HEK293 (cell line): Measurements from ENCODE around the gene ZGPAT.

Experiments
- CTCF ChIA-PET: fragments of 350-600 bp; formaldehyde crosslinking; extraction: SDS; loops from one replicate; lab custom pipeline; 2021; ENCODE audit warnings: antibody characterized with exemption; lab: Yijun Ruan, JAX
- POLR2A ChIA-PET: fragments of 300-600 bp; formaldehyde crosslinking; extraction: SDS; loops from one replicate; lab custom pipeline; 2020; ENCODE audit warnings: antibody characterized with exemption, inconsistent platforms; lab: Yijun Ruan, JAX
- H3K27ac ChIP-seq: fragments of 200-500 bp; sonication (Bioruptor generic); 2 replicates; pipeline ENCODE4 v1.5.1; 2014; ENCODE audit warnings: low read depth, low read length, control low read depth, inconsistent platforms; ENCODE audit errors: extremely low read depth
- H3K36me3 ChIP-seq, 2 experiments: fragments of 200-500 bp in 1 of 2; sonication (Bioruptor generic) in 1 of 2; 1 replicate in 1 of 2; 2 replicates in 1 of 2; pipeline ENCODE4 v1.5.1; 2014 to 2017; ENCODE audit warnings: inconsistent platforms in 2 of 2, low read length in 2 of 2; ENCODE audit not compliant: control insufficient read depth in 2 of 2, insufficient read depth in 1 of 2
- H3K4me1 ChIP-seq: fragments of 200-500 bp; sonication (Bioruptor generic); 2 replicates; pipeline ENCODE4 v1.5.1; 2014; ENCODE audit warnings: mild to moderate bottlenecking, low read length, inconsistent platforms; ENCODE audit not compliant: control insufficient read depth, insufficient read depth
- H3K4me3 ChIP-seq: 2 replicates; pipeline ENCODE4 v1.5.1; 2011; ENCODE audit warnings: low read depth, mild to moderate bottlenecking, control low read depth, low read length, moderate library complexity
- H3K9me3 ChIP-seq: fragments of 200-500 bp; sonication (Bioruptor generic); 2 replicates; pipeline ENCODE4 v1.5.1; 2014; ENCODE audit warnings: low read depth, low read length, inconsistent platforms; ENCODE audit not compliant: control insufficient read depth, insufficient read depth
- EGR2 ChIP-seq: fragments of 450-650 bp; formaldehyde crosslinking; IDR thresholded peaks from 2 replicates; pipeline ENCODE4 v1.5.1; 2016; ENCODE audit warnings: low read depth, missing biosample characterization, missing genetic modification characterization
- GLIS1 ChIP-seq: fragments of 450-650 bp; formaldehyde crosslinking; IDR thresholded peaks from 2 replicates; pipeline ENCODE4 v1.5.1; 2016; ENCODE audit warnings: missing biosample characterization, missing genetic modification characterization
- GLIS2 ChIP-seq: fragments of 450-650 bp; formaldehyde crosslinking; IDR thresholded peaks from 2 replicates; pipeline ENCODE4 v1.5.1; 2016; ENCODE audit warnings: missing biosample characterization, missing genetic modification characterization
- KLF1 ChIP-seq: fragments of 450-650 bp; formaldehyde crosslinking; IDR thresholded peaks from 2 replicates; pipeline ENCODE4 v1.5.1; 2016; ENCODE audit warnings: missing biosample characterization, missing genetic modification characterization
- MEIS1 ChIP-seq: sonication (generic); formaldehyde crosslinking; IDR thresholded peaks from 2 replicates; pipeline ENCODE4 v1.8.1; 2022; ENCODE audit warnings: missing genetic modification reagents, mild to moderate bottlenecking, borderline replicate concordance
- PATZ1 ChIP-seq: fragments of 450-650 bp; formaldehyde crosslinking; IDR thresholded peaks from 2 replicates; pipeline ENCODE4 v1.5.1; 2016; ENCODE audit warnings: missing biosample characterization, missing genetic modification characterization
- RBAK ChIP-seq: fragments of 450-650 bp; formaldehyde crosslinking; IDR thresholded peaks from 2 replicates; pipeline ENCODE4 v1.5.1; 2016; ENCODE audit warnings: missing biosample characterization, missing genetic modification characterization
- SALL2 ChIP-seq: fragments of 450-650 bp; formaldehyde crosslinking; IDR thresholded peaks from 2 replicates; pipeline ENCODE4 v1.5.0; 2017; ENCODE audit warnings: missing biosample characterization, mild to moderate bottlenecking, missing genetic modification characterization, borderline replicate concordance
- SCRT1 ChIP-seq: fragments of 450-650 bp; formaldehyde crosslinking; IDR thresholded peaks from 2 replicates; pipeline ENCODE4 v1.5.1; 2016; ENCODE audit warnings: missing biosample characterization, missing genetic modification characterization, borderline replicate concordance
- SP2 ChIP-seq: fragments of 450-650 bp; formaldehyde crosslinking; IDR thresholded peaks from 2 replicates; pipeline ENCODE4 v1.5.1; 2016; ENCODE audit warnings: missing biosample characterization, missing genetic modification characterization
- SP7 ChIP-seq: fragments of 450-650 bp; formaldehyde crosslinking; IDR thresholded peaks from 2 replicates; pipeline ENCODE4 v1.5.1; 2016; ENCODE audit warnings: missing biosample characterization, missing genetic modification characterization
- WT1 ChIP-seq: fragments of 450-650 bp; formaldehyde crosslinking; IDR thresholded peaks from 2 replicates; pipeline ENCODE4 v1.5.1; 2016; ENCODE audit warnings: missing biosample characterization, missing genetic modification characterization
- ZBTB1 ChIP-seq: fragments of 450-650 bp; formaldehyde crosslinking; IDR thresholded peaks from 2 replicates; pipeline ENCODE4 v1.5.1; 2016; ENCODE audit warnings: missing biosample characterization, missing genetic modification characterization
- ZBTB20 ChIP-seq: fragments of 450-650 bp; formaldehyde crosslinking; IDR thresholded peaks from 2 replicates; pipeline ENCODE4 v1.5.1; 2016; ENCODE audit warnings: missing biosample characterization, missing genetic modification characterization
- ZBTB44 ChIP-seq: fragments of 450-650 bp; IDR thresholded peaks from 2 replicates; pipeline ENCODE4 v1.5.1; 2018; ENCODE audit warnings: missing biosample characterization, mild to moderate bottlenecking, missing genetic modification characterization
- ZFHX2 ChIP-seq: fragments of 450-650 bp; formaldehyde crosslinking; conservative IDR thresholded peaks from 2 replicates; pipeline ENCODE4 v1.5.1; 2016; ENCODE audit warnings: missing biosample characterization, missing genetic modification characterization
- ZFP41 ChIP-seq: fragments of 450-650 bp; formaldehyde crosslinking; IDR thresholded peaks from 2 replicates; pipeline ENCODE4 v1.5.1; 2016; ENCODE audit warnings: missing biosample characterization, missing genetic modification characterization, borderline replicate concordance
- ZIC2 ChIP-seq: fragments of 450-650 bp; formaldehyde crosslinking; IDR thresholded peaks from 2 replicates; pipeline ENCODE4 v1.5.1; 2016; ENCODE audit warnings: missing biosample characterization, missing genetic modification characterization
- ZNF121 ChIP-seq: fragments of 450-650 bp; formaldehyde crosslinking; IDR thresholded peaks from 2 replicates; pipeline ENCODE4 v1.5.1; 2016; ENCODE audit warnings: missing biosample characterization, missing genetic modification characterization
- ZNF18 ChIP-seq: fragments of 450-650 bp; formaldehyde crosslinking; IDR thresholded peaks from 2 replicates; pipeline ENCODE4 v1.5.1; 2016; ENCODE audit warnings: missing biosample characterization, missing genetic modification characterization
- ZNF184 ChIP-seq: fragments of 450-650 bp; IDR thresholded peaks from 2 replicates; pipeline ENCODE4 v1.5.1; 2018; ENCODE audit warnings: missing biosample characterization, mild to moderate bottlenecking, missing genetic modification characterization
- ZNF211 ChIP-seq: fragments of 450-650 bp; formaldehyde crosslinking; IDR thresholded peaks from 2 replicates; pipeline ENCODE4 v1.5.1; 2016; ENCODE audit warnings: low read depth, missing biosample characterization, missing genetic modification characterization
- ZNF223 ChIP-seq: fragments of 450-650 bp; formaldehyde crosslinking; IDR thresholded peaks from 2 replicates; pipeline ENCODE4 v1.5.1; 2016; ENCODE audit warnings: missing biosample characterization, missing genetic modification characterization
- ZNF274 ChIP-seq, 2 experiments: fragments of 200-500 bp in 1 of 2; fragments of 450-650 bp in 1 of 2; sonication (Bioruptor generic) in 1 of 2; formaldehyde crosslinking in 1 of 2; IDR thresholded peaks; 2 replicates each; pipeline versions ENCODE4 v1.5.1 to v1.6.1; 2014 to 2016; ENCODE audit warnings: borderline replicate concordance in 1 of 2, inconsistent platforms in 1 of 2, low read length in 1 of 2, missing biosample characterization in 1 of 2, missing genetic modification characterization in 1 of 2
- ZNF37A ChIP-seq: fragments of 450-650 bp; IDR thresholded peaks from 2 replicates; pipeline ENCODE4 v1.5.1; 2018; ENCODE audit warnings: missing biosample characterization, missing genetic modification characterization
- ZNF426 ChIP-seq: fragments of 450-650 bp; formaldehyde crosslinking; IDR thresholded peaks from 2 replicates; pipeline ENCODE4 v1.5.1; 2017; ENCODE audit warnings: missing biosample characterization, missing genetic modification characterization, mild to moderate bottlenecking, inconsistent platforms, moderate library complexity
- ZNF558 ChIP-seq: fragments of 450-650 bp; formaldehyde crosslinking; IDR thresholded peaks from 2 replicates; pipeline ENCODE4 v1.5.1; 2016; ENCODE audit warnings: missing biosample characterization, missing genetic modification characterization
- ZNF596 ChIP-seq: fragments of 450-650 bp; IDR thresholded peaks from 2 replicates; pipeline ENCODE4 v1.5.0; 2018; ENCODE audit warnings: missing biosample characterization, mild to moderate bottlenecking, missing genetic modification characterization, moderate library complexity
- ZNF600 ChIP-seq: fragments of 450-650 bp; formaldehyde crosslinking; IDR thresholded peaks from 2 replicates; pipeline ENCODE4 v1.5.1; 2016; ENCODE audit warnings: missing biosample characterization, missing genetic modification characterization
- ZNF692 ChIP-seq: fragments of 450-650 bp; formaldehyde crosslinking; IDR thresholded peaks from 2 replicates; pipeline ENCODE4 v1.5.1; 2016; ENCODE audit warnings: missing biosample characterization, missing genetic modification characterization
- ZNF701 ChIP-seq: fragments of 450-650 bp; formaldehyde crosslinking; IDR thresholded peaks from 2 replicates; pipeline ENCODE4 v1.5.1; 2016; ENCODE audit warnings: missing biosample characterization, missing genetic modification characterization
- ZNF791 ChIP-seq: fragments of 450-650 bp; formaldehyde crosslinking; IDR thresholded peaks from 2 replicates; pipeline ENCODE4 v1.5.1; 2016; ENCODE audit warnings: missing biosample characterization, missing genetic modification characterization

The ZGPAT gene

GRCh38 chr20:63698739-63699465 lies 8.9 kb upstream of the ZGPAT start:
- peaks cover 0 to 30% of the 10 kb centered on the region in 2 experiments; a peak in 1 of 3 replicates for H3K36me3 ChIP-seq
- no peak overlapping the region for H3K4me3 ChIP-seq
- TF ChIP-seq EGR2 (tag by site-specific recombination) (peak; percentile 44; the same call in 1 of the 2 replicates), ZNF426 (tag by site-specific recombination) (no peak), SP2 (tag by site-specific recombination) (0 out of 2 replicates have a peak, but pooled peaks have one; percentile 2), ZNF18 (tag by site-specific recombination) (no peak), ZNF121 (no peak), WT1 (peak; percentile 26; the same call in 1 of the 2 replicates), RBAK (no peak), PATZ1 (0 out of 2 replicates have a peak, but pooled peaks have one; percentile 18), GLIS1 (tag by site-specific recombination) (peak; percentile 98), GLIS2 (tag by site-specific recombination) (peak; percentile 82), ZNF600 (0 out of 2 replicates have a peak, but pooled peaks have one; percentile 19), ZNF184 (no peak), ZNF223 (tag by site-specific recombination) (no peak), SP7 (tag by site-specific recombination) (peak; percentile 49; the same call in 1 of the 2 replicates), ZNF701 (tag by site-specific recombination) (no peak), ZBTB44 (no peak), ZNF791 (tag by site-specific recombination) (no peak), ZNF211 (tag by site-specific recombination) (no peak), MEIS1 (CRISPR knock-in tag) (no peak), SALL2 (no peak), ZFP41 (tag by site-specific recombination) (no peak), ZBTB20 (tag by site-specific recombination) (no peak; the same call in 1 of the 2 replicates), ZNF596 (tag by site-specific recombination) (no peak), KLF1 (no peak), ZBTB1 (tag by site-specific recombination) (no peak), ZIC2 (peak; percentile 52), SCRT1 (no peak), ZFHX2 (peak; percentile 62), ZNF558 (tag by site-specific recombination) (no peak), ZNF692 (tag by site-specific recombination) (peak; percentile 23; the same call in 1 of the 2 replicates), ZNF274 (IDR thresholded peaks at IDR 0.05; ENCODE audit: low read length) (no peak), ZNF274 (tag by site-specific recombination; IDR thresholded peaks at IDR 0.05; ENCODE audit: borderline replicate concordance) (no peak), ZNF37A (tag by site-specific recombination) (no peak)
- no peak overlapping the region for H3K27ac ChIP-seq
- H3K4me1 ChIP-seq: no peaks in the 10 kb centered on the region
- POLR2A ChIA-PET: interaction anchor here (0.9 to 2.3 kb wide), 3 partner anchors 9 to 41 kb away, joined by 4 to 9 read pairs (median 8); partner anchors contain the start of genes ARFRP1, RTEL1 and ZGPAT
- no peaks in the 10 kb centered on the region for H3K9me3 ChIP-seq
- CTCF ChIA-PET: interaction anchor here (0.6 to 1.2 kb wide), 3 partner anchors 161 to 421 kb away, joined by 3 read pairs; no protein-coding TSS in a partner anchor
